GM19193 (cell line): ENCODE results near the gene ROBO1.

Source experiments
- POLR2A ChIP-seq: IDR thresholded peaks from 4 replicates; pipeline ENCODE4 v1.6.1; 2011; ENCODE audit not compliant: insufficient read depth, insufficient read length; ENCODE audit errors: extremely low read depth

The ROBO1 gene

DNA sequence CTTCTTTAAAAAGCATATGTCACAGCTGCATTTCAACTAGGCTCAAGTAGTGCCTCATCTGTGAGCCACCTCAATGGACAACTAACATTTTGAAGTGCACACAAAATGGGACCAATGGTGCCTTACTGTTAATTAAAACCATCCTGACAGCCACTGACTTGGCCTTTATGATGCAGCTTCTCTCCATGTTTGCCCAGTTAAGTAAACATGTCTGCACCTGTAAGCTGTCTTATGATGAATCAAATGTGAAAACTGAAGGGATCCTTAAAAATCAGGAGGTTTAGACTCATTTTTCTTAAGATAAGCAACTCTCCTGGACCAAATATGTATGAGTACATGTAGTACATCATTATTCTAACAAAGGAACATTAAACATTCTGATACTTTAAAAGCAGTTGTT, 861.6 kb downstream of the ROBO1 start:
- no peak for TF ChIP-seq POLR2A

DNA sequence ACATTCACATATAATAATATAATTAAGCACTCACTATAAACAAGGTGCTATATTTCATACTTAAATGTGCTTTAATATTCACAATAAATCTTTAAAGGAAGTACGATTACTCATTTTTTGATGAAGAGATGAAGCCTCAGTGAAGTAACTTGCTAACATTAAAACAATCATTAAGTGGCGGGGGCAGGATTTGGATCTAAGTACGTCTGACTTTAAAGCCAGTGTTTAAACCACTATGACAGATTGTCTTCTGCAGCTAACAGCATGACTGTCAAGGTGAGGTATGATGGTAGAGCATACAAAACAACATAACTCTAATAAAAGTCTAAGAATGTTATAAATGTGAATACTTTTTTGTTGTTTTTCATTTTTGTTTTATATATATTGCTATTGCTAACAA, 862.1 kb downstream of the ROBO1 start:
- TF ChIP-seq POLR2A: no peak

DNA sequence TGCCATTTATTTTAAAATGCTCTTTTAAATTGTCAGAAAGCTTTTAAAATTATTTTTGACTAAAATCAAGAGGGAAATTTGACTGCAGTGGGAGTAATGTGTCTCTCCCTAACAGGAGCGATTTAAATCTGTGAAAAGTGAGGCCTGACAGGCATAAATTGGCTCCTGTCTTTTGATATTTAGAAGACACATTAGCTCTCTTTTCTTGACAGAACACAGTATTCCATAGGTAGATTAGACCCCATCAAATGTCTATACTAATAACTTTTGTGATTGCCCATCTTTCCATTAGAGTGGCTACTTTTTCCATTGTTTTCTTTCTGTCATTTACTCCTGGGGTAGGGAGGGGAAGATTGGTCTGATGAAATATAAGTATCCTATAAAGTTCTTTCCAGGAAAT, 866.3 kb downstream of the ROBO1 start:
- no peak for TF ChIP-seq POLR2A

DNA sequence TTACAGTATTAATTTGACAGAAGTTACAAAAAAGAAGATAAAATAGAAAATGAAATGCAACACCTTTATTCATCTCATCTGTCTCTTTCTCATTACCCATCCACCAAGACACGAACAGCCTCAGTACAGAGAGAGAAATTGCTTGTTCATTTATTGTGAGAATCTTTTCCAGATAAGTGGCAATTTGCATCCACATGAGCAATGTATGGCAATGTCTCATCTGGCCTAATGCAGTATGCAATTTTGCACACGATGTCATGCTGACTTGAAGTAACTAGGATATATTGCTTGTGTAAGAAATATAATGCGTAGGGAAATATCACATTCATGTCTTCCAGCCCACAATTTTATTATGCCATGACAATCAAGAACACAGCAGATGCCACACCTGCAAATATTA, 866.9 kb downstream of the ROBO1 start:
- no peak for TF ChIP-seq POLR2A

DNA sequence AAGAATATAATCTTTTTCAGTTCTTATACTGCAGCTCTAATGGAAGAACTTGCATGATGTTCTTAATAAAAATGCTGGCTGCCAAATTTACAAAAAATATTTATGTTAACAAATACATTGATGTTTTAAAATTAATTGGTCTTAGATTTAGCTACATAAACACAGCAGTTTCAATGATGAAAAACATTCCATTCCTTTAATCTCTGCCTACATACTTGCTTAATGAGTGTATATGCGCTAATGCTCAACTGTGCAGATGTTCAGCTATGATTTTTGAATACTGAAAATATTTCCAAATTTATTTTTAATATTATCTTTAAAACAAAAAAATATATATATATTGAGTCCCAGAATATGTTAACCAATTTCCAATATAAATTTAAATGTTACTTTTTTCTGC, 867.4 kb downstream of the ROBO1 start:
- no peak for TF ChIP-seq POLR2A

DNA sequence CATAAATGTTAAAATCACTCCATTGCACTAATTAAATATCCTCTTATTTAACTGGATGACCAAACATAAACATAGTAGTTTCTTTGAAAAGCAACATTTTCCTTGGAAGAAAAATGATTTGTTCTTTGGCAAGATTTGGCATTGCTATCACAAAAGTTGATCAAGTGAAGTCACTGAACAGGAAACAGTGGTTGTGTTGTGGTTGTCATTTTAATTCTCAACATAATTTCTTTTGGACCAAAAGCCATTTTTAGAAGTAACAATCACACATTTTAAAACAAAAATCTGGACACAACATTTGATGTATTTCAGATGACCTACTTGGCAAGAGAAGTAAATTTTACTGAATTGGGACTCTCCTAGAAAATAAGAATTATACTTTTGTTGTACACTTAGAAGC, 872.3 kb downstream of the ROBO1 start:
- TF ChIP-seq POLR2A: no peak

DNA sequence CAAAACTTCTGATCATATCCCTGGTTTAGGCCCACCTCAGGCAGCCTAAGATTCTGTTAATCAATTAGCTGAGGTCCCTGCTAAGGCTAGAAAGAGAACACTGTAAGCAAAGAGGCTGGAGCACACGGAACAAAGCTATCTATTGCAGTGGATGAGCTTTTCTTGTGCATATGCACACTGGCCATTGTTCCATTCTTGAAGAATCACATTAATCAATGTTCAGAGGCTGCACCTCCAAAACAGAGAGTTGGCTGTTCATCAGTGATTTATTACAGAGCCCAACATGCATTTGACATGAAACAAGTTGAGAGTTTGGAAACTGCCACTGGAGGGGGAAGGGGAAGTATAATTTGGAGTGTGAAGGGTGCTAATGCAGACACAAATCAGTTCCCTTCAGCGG, 873.0 kb downstream of the ROBO1 start:
- TF ChIP-seq POLR2A: no peak

DNA sequence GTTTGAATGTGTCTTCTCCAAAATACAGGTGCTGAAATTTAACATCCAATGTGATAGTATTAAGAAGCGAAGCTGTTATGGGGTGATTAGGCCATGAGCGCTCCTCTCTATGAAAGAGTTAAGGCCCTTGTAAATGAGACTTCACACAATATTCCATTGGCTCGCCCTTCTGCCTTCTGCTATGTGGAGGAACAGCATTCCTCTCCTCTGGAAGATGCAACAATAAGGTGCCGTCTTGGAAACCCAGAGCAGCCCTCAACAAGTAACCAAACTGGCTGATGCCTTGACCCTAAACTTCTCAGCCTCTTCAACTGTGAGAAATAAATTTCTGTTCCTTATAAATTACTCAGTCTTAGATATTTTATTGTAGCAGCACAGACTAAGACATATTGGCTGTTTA, 874.6 kb downstream of the ROBO1 start:
- TF ChIP-seq POLR2A: no peak

DNA sequence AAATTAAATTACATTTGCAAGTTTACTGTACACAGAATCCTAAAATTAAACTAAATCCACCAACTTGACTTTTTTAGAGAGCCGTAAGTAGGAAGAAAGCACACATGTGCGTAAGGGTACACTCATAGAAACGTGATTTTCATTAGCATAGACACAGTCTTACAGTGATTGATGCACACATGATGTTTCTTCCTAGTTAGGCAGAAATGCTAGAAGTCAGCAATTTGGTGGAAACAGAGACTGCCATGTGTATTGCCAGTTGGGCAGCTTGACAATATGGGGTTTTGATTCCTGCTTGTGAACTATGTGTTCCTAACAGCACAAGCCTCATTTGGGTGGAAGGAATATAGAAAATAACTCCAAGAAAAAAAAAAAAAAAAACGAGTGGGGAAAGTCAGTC, 878.5 kb downstream of the ROBO1 start:
- TF ChIP-seq POLR2A: no peak

DNA sequence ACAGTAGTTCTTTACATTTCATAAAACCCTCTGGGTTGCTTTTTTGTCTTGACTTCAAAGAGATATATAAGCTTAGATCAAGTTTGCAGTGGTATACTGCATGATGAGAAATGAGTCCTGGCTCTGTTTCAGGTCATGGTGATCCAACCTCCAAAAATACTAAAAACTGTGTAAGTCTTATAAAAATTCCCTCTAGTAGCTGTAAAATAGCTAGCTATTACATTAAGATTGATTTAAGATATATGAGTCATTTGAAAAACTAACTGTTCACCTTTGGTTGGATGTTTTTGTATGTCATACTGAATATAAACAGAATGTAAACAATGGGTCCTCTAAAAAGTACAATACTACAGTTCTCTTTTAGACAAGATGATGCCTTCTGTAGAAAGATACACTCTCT, 879.2 kb downstream of the ROBO1 start:
- TF ChIP-seq POLR2A: no peak

DNA sequence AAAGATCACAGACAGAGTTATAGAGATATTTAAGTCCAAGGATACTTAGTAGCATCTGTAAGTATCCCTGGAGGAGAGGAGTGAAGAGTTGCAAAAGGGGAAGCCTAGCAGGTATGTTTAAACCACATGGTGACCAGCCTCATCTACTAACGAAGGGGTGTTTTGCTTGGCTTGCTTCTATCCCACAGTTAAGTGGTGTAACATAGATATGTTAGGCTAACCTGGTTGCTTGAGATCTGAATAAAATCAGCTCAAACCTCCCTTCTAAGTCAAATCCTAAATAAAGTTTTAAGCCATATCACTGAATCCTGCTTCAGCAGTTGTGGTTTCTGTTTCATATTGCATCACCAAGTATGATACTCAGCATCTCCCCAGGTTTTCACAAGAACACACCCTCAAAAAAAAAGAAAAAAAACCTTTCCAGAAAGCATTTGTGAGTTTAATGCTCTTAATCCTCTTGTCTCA, 880.2 kb downstream of the ROBO1 start:
- TF ChIP-seq POLR2A: no peak

DNA sequence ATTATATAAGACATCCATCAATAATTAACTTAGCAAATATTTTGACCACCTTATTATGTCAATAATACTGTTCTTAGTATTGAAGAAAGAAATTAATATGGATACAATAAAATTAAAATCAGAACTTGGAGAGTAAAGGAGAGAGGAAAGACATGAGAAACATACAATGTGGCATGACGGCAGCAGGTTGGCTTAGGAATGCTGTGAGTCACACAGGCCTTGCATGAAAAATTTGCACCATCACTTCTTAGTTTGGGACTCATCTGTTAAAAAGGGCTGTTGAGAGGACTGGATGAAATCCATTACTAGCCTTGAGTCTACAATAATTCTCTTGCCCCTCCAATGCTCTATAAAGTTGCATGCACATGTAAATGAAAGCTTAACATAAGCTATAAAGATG, 880.8 kb downstream of the ROBO1 start:
- TF ChIP-seq POLR2A: no peak

DNA sequence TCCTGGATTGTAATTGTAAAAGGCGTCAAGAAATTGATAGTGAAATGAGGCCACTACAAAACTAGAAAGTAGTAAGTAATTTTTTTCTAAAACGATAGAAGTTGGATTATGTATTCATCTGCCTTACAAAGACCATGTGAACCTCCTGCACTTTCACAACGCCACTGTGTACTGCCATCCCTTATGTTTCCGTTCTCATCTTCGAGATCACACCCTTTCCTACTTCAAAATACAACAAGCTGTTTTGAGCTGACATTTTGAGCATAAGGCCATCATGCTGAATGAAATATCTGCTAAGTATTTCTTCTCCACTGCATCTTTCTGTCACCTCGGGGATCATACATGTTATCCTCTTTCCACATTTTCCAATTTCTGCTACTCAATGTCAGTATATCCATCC, 885.5 kb downstream of the ROBO1 start:
- TF ChIP-seq POLR2A: no peak

DNA sequence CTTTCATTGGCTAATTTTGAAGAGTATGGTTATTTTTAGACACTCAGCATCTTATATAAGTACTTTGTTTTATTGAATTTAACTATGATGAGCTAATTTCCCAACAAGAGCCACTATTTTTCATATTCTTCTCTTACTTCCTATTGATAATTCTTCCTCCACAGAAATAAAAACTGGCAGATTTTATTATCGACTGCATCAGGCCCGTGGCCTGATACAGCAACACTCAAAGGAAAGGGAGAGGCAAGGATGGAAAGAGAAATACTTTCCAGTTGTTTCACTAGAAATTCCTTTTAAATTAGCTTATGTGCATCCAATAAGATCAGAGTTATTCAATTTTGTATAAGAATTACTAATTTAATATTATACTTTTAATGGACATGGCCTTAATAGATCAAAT, 886.3 kb downstream of the ROBO1 start:
- no peak for TF ChIP-seq POLR2A

DNA sequence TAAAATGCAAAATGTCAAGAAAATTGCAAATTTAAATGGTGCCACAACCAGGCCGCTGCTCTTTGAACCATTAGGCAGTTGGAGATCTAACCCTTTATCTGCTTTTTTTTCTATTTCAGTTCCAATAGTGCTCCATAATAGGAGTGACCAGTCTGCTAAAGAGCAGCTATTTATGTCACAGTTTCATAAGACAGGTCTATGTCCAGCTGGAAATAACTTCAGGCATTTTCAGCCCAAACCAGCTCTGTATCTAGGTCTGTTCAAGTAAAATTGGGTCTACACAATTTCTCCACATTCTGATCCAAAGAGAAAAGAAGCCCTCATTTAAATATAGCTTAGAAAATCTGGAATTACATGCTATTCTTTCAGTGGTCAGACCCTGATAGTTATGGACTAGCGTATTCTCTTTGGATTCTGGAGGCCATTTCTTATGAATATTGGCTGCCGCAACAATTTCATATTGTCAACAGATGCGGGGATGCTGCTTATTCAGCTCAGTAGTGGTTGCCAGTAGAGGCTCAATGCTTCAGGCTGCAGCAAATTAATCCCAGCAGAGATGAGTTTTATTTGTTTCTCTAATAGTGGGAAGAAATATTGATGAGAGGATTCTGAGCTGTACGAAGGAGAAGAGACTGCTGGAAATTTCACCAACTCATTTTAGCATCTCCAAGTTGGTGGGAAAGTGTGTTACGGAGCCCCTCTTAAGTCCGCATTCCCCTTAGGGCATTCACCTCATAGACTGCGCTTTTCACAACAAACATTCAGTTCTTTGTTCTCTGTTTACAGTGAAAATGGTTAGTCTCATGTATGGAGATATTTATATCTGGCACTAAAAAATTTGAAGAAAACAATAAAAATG, 887.0 kb downstream of the ROBO1 start:
- TF ChIP-seq POLR2A: no peak

DNA sequence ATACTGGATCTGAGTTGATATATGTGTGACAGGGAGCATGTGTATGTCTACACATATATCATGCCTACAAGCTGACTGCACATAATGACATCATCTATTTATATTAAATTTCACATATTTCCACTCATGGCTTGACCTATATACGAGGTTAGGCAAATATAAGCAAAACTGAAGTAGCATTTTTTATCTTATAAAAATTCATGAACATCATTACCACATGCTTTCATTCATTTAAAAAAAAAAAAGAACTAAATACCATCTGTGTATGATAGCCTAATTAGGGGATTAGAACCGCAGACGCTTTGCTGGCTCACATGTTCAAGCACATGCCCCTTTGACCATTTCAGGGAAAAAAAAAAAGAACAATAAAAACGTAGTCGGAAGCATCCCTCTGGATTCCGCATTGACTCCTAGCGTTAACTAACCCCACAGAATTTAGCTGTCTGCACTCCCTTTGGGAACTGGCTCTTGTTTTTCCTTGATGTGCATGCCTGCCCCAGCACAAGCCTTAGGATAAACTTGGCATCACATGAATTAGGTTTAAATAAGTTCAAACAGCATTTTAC, 888.4 kb downstream of the ROBO1 start:
- TF ChIP-seq POLR2A: no peak

DNA sequence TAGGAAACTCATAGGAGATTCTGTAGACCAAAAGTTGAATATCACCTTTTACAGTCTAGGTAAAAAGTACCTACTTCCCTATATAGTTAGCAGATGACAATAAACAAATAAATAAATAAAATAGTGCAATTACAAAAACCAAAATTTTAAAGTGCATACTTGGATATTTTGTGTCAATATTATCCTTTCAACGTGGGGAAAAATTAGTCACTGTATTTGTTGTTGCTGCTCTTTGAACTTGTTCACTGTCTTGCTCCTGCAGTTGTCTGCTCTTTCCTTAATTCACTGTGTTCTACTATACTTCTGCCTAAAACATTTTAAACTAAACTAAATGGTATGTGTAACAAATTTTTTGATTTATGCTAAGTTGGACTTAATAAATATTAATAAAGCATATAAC, 889.0 kb downstream of the ROBO1 start:
- no peak for TF ChIP-seq POLR2A

DNA sequence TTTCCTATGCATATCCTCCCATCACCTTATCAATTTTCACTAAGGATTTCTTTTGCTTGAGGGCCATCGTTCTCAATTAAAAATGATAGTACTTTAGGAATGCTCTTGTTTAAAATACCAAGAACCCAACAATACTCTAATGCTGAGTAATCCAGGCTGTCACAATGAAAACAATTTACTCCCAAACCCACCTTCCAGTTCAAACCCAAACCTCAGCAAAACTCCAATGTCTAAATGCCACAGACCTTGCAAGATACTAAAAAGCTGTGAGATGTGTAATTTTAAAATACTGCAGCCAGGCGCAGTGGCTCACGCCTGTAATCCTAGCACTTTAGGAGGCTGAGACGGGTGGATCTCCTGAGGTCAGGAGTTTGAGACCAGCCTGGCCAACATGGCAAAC, 889.8 kb downstream of the ROBO1 start:
- no peak for TF ChIP-seq POLR2A

DNA sequence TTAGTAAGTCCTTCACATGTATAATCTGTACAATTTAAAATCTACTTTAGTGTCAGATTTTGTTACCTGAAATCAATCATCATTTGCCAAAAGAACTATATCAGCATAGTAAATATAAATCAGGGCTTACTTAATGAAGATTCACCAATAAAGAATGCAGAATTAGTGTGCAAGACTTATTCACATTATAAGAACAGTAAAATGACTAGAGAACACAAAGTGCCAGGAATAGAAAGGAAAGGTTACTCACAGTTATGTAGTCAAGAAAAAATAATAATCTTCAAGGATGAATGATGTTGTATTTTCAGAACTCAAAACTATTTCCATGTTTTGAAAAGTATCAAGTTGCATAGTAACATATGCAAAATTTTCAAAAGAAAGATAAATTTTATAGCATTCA, 891.9 kb downstream of the ROBO1 start:
- no peak for TF ChIP-seq POLR2A
